ENCODE results near the gene DPM2. TPM values are rescaled to one million over a fixed set of nuclear protein-coding genes. Genes with fewer than 3 reads are reported as not detected.

DPM2 gene, protein sequence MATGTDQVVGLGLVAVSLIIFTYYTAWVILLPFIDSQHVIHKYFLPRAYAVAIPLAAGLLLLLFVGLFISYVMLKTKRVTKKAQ
- 11.9 and 12.1 TPM in 2 replicates for total RNA-seq

- peak; percentile 46 for DNase-seq (ENCODE audit: low read depth, low spot score)
These were observed at the start of gene DPM2 for GRCh38 chr9:127937388-127938297. Gene DPM2 (minus strand): TSS chr9:127937854. CDS start chr9:127937820, 34 bp downstream.

- no peak for DNase-seq (ENCODE audit: low read depth, low spot score)
These were observed 49.5 kb upstream of the DPM2 start for GRCh38 chr9:127987103-127987614.

DNA sequence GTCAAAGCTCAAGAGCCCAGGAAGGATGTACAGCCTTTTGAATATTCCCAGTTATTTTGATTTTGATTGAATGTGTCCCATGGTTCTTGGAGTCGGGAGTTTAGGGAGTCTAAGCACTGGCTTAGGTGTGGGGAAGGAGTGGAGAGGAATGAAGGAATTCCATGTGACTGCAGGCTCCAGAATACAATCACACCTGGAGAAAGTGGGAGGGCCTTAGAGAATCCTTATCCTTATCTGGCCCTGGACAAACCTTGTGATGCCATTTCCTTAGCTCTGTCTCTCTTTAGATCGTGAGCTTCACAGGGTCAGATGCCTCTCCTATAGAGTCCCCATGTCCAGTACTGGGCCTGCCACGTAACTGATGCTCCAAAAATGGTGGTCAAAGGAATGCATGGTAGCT is 47.4 kb upstream of the DPM2 start:
- no peak for DNase-seq (ENCODE audit: low read depth, low spot score)

DNA sequence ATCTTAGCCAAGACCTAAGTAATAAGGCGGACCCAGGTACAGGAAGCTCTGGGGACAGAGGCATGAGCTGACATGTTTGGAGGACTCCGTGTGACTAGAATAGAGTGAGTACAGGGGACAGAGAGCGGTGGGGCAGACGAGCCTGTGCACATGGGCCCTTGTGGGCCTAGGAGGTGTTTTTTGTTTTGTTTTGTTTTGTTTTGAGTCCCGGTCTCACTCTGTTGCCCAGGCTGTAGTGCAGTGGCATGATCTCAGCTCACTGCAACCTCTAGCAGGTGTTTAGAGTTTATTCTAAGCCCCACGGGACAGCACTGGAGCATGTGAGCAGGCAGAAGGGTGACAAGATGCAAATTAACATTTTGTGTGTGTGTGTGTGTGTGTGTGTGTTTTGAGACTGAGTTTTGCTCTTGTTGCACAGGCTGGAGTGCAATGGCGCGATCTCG is 46.2 kb upstream of the DPM2 start:
- DNase-seq (ENCODE audit: low read depth, low spot score), result no peak

- DNase-seq (ENCODE audit: low read depth, low spot score), result no peak
These were observed 45.3 kb upstream of the DPM2 start for GRCh38 chr9:127982912-127983311.

GRCh38 chr9:127981559-127982121 is 44.0 kb upstream of the DPM2 start:
- DNase-seq (ENCODE audit: low read depth, low spot score), result no peak

- peak; percentile 64 for DNase-seq (ENCODE audit: low read depth, low spot score)
These were observed 43.3 kb upstream of the DPM2 start, which contains the start of gene EEIG1 for GRCh38 chr9:127980706-127981558. Gene EEIG1 (minus strand): TSS chr9:127980989. CDS start chr9:127980137, 852 bp downstream.

DNA sequence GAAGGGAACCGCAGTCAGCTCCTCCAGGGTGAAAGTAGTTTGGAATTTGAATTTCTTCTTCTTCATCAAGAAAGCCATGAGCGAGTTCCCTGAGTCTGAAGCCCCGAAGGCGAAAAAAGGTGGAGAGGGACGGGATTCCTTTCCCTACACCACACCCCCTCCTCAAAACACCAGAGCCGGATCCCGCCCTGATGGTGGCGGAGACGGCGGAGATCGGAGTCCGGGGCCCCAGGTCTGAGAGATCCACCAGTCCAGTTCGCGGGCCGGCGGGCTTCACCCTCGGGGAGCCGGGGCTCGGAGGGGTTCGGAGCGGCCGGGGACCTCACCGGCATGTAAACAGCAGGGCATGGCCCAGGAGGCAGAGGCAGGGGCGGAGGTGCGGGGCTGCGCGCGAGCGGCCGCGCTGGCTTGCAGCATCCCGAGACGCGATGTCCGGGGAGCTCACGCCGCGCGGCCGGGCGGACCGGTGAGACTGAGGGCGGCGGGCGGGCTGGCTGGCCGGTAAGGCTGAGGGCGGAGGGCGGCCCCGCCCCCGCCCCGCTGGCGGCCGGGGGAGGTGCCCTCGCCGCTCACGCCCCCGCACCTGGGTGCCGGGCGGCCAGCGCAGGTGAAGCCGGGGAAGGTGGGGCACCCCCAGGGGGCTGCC is 42.5 kb upstream of the DPM2 start:
- no peak for DNase-seq (ENCODE audit: low read depth, low spot score)

DNA sequence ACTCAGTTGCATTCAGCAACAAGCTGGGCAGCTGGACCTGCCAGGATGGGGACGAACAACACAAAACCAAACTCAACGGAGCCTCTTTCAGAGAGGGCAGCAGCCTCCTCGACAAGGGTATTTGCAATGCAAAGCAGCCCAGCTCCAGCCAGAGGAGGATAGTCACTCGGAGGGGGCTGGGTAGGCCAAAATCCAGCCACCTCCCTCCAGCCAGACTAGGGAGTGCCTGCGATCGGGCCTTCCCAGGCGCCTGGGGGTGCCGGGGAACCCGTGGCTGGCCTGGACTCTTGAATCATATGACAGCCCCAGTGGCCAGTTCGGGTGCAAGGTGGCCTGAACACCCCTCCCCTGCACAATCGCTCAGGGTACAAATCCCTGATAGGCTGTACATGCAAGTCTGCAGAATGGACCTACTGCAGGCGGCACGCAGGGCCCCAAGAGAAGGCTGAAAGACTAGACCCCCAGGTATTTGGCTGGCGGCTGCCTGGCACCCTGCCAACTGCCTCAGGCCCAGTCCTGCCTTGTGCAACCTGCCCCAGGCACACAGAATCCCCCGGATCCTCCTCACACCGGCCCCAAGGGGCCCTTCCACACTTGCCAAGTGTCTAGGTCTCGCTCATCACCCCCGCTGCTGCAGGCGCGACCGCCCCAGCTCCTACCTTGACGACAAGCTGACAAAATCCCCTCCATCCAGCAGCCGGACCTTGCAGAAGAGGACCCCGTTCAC is 41.8 kb upstream of the DPM2 start:
- no peak for DNase-seq (ENCODE audit: low read depth, low spot score)

- no peak for DNase-seq (ENCODE audit: low read depth, low spot score)
These were observed 41.3 kb upstream of the DPM2 start for GRCh38 chr9:127979015-127979332.

GRCh38 chr9:127977884-127978647 is 40.4 kb upstream of the DPM2 start:
- DNase-seq (ENCODE audit: low read depth, low spot score), result no peak

- DNase-seq (ENCODE audit: low read depth, low spot score), result no peak
These were observed 39.6 kb upstream of the DPM2 start for GRCh38 chr9:127977009-127977883.

GRCh38 chr9:127976498-127976897 is 38.8 kb upstream of the DPM2 start:
- DNase-seq (ENCODE audit: low read depth, low spot score), result no peak

- DNase-seq (ENCODE audit: low read depth, low spot score), result no peak
These were observed 38.0 kb upstream of the DPM2 start for GRCh38 chr9:127975376-127976315.

- DNase-seq (ENCODE audit: low read depth, low spot score), result no peak
These were observed 37.2 kb upstream of the DPM2 start for GRCh38 chr9:127974769-127975261.

- DNase-seq (ENCODE audit: low read depth, low spot score), result no peak
These were observed 36.5 kb upstream of the DPM2 start for GRCh38 chr9:127974001-127974768.
